LNCaP clone FGC (cell line): Measurements from ENCODE around the gene SLC25A27.

Experiments
- DNase-seq: peaks from one replicate; pipeline ENCODE4 v3.0.0-alpha.2; 2011; ENCODE audit warnings: low read depth
- H3K4me3 ChIP-seq: 2 replicates; pipeline ENCODE4 v1.5.1; 2011; ENCODE audit warnings: mild to moderate bottlenecking, low read depth, low read length, control low read depth
- TF ChIP-seq, protein P1 (sequence below): IDR thresholded peaks from 2 replicates; pipeline ENCODE4 v1.5.1; 2012; ENCODE audit warnings: mild to moderate bottlenecking; ENCODE audit not compliant: control insufficient read depth, insufficient read depth; ENCODE audit errors: extremely low read depth

The SLC25A27 gene

DNA sequence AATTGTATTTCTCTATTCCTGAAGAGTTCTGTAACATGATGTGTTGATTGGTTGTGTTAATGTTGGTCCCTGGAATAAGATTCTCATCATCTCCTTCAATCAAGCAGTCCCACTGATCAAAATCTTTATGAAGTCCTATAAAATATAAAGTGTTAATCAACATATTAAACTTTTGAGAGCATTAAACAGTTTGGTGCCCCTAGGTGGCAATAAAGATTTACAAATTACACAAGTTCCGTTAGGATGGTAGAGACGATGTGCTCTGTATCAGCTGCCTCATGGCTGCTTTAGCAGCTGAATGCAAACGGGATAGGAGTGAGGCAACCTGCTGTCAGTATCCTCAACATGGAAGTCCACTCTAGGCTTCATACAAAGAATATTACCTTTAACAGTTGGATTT lies 51.8 kb downstream of the SLC25A27 start:
- peak; percentile 37 for DNase-seq
- TF ChIP-seq, protein P1, sequence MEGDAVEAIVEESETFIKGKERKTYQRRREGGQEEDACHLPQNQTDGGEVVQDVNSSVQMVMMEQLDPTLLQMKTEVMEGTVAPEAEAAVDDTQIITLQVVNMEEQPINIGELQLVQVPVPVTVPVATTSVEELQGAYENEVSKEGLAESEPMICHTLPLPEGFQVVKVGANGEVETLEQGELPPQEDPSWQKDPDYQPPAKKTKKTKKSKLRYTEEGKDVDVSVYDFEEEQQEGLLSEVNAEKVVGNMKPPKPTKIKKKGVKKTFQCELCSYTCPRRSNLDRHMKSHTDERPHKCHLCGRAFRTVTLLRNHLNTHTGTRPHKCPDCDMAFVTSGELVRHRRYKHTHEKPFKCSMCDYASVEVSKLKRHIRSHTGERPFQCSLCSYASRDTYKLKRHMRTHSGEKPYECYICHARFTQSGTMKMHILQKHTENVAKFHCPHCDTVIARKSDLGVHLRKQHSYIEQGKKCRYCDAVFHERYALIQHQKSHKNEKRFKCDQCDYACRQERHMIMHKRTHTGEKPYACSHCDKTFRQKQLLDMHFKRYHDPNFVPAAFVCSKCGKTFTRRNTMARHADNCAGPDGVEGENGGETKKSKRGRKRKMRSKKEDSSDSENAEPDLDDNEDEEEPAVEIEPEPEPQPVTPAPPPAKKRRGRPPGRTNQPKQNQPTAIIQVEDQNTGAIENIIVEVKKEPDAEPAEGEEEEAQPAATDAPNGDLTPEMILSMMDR: peak; percentile 63
- no peak overlapping the region for H3K4me3 ChIP-seq

DNA sequence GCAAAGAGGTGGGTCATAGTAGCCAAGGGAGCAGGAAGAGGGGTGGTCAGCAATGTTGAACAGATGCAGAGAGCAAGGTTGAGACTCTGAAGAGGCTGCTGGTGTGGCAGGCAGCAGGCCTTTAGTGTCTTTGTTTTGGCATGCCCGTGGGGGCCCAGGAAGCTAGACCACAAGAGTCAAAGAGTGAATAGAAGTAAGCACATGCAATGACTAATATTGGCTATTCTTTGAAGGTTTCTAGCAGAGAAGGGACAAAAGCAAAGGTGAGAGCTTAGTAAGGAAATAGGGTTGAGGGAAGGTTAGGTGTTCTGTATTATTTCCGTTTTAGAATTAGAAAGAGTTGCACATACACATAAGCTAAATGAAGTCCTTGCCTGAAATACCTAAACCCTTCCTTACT lies 53.7 kb downstream of the SLC25A27 start:
- DNase-seq: no peak
- TF ChIP-seq, protein P1: no peak
- H3K4me3 ChIP-seq: no peak overlapping the region

DNA sequence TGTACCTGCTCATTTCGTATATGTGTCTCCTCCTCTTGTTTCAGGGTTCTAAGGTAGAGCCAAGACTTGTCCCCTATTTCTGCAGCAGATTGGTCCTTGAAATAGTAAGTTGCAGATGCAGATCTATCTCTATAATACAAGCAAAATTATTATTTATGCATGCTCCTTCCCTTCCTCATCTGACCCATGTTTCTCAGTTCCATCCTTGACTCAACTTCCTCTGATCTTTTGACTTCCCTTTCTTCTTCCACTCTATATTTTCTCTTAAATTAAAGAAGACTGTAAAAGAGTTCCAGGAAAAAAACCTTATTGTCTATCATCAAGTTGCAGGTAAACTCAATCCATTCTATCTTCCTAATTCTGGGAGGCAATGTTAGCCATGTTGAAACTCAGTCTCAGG lies 58.7 kb downstream of the SLC25A27 start:
- no peak overlapping the region for H3K4me3 ChIP-seq
- no peak for DNase-seq
- TF ChIP-seq, protein P1: no peak

DNA sequence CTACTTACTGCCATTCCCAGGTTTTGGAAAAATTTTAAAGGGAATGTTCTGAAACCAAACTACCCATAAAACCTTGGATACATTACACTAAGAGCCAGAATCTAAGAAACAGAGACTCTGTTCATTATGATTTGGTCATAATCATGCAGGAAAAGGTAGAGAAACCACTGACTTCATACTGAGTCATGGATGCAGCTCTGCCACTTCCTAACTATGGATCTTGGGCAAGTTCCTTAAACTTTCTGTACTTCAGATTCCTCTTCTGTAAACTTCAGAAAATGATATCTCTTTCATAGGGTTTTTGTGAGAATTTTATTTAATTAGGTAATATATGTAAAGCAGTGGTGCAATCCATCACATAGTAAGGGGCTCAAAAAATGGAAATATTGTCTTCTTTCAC lies 62.4 kb downstream of the SLC25A27 start:
- DNase-seq: no peak
- no peak overlapping the region for H3K4me3 ChIP-seq
- TF ChIP-seq, protein P1: no peak

DNA sequence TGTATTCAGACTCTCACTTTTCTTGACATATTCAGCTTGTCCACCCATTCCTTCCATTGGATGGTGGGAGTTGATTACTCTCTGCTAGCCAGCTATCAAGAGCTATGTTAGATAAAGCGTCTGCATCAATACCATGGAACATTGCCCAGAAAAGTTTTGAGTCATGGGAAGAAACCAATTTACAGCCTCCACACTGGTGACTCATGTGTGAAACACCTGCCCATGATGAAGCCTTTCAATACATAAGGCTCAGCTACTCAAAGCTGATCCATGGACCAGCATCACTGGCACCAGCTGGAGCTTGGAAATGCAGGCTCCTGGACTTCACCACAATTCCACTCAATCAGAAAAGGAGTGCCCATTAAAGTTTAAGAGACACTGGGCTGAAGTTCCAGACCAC lies 66.3 kb downstream of the SLC25A27 start:
- no peak overlapping the region for H3K4me3 ChIP-seq
- TF ChIP-seq, protein P1: no peak
- no peak for DNase-seq

DNA sequence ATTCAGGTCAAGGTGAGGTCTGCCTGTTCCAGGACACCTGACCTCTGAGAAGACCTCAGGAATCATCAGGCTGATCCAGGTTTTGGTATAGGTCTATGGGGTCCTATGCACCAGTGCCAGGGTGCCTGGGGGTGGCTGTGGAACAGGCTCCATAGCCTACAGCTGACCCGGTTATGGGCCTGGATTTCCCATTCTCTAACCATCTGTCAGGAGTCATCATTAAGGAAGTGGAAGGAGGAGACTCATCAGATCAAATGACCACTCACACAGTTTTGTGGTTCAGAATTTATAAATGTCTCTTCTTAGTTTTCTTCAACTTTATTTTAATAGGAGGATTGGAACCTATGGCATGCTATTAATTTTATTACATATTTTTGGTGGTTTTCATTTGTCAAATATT lies 67.6 kb downstream of the SLC25A27 start:
- no peak overlapping the region for H3K4me3 ChIP-seq
- DNase-seq: no peak
- TF ChIP-seq, protein P1: no peak
